GM21381 (cell line): ENCODE data around the gene PNMA6F.
"Not testable (repeated sequence)": the region's sequence is repeated elsewhere in the genome, so short reads cannot be mapped to it uniquely, and the experiment has no call there.

ENCODE experiments used
- ATAC-seq: cut with Tn5 transposase; IDR thresholded peaks from one replicate; pipeline ENCODE4 v1.9.1; 2021; ENCODE audit warnings: mild to moderate bottlenecking, moderate library complexity; ENCODE audit not compliant: unreplicated experiment

PNMA6F gene

GRCh38 chrX:153303276-153304262 is 18.0 kb downstream of the PNMA6F start:
- no peak for ATAC-seq

GRCh38 chrX:153302796-153303195 is 18.8 kb downstream of the PNMA6F start:
- ATAC-seq: no peak

GRCh38 chrX:153301746-153302145 is 19.8 kb downstream of the PNMA6F start:
- no peak for ATAC-seq

- ATAC-seq: no peak
These were observed 21.7 kb downstream of the PNMA6F start for GRCh38 chrX:153299855-153300254.

GRCh38 chrX:153297376-153297775 is 24.2 kb downstream of the PNMA6F start:
- ATAC-seq: no peak

GRCh38 chrX:153293485-153294071 is 28.0 kb downstream of the PNMA6F start:
- not testable (repeated sequence) for ATAC-seq

GRCh38 chrX:153288807-153289206 is 32.8 kb downstream of the PNMA6F start:
- not testable (repeated sequence) for ATAC-seq

- not testable (repeated sequence) for ATAC-seq
These were observed 35.9 kb downstream of the PNMA6F start for GRCh38 chrX:153285678-153286077.

- not testable (repeated sequence) for ATAC-seq
These were observed 37.6 kb downstream of the PNMA6F start for GRCh38 chrX:153283982-153284381.

GRCh38 chrX:153281784-153282183 is 39.8 kb downstream of the PNMA6F start:
- ATAC-seq: not testable (repeated sequence)

- ATAC-seq: not testable (repeated sequence)
These were observed 42.3 kb downstream of the PNMA6F start for GRCh38 chrX:153279304-153279703.

GRCh38 chrX:153276049-153276448 is 45.5 kb downstream of the PNMA6F start:
- not testable (repeated sequence) for ATAC-seq

- ATAC-seq: not testable (repeated sequence)
These were observed 46.1 kb downstream of the PNMA6F start for GRCh38 chrX:153275418-153275817.

GRCh38 chrX:153272584-153272983 is 49.0 kb downstream of the PNMA6F start:
- not testable (repeated sequence) for ATAC-seq

- ATAC-seq: not testable (repeated sequence)
These were observed 49.5 kb downstream of the PNMA6F start for GRCh38 chrX:153272070-153272469.
